ENCODE results near the gene APLP2.
"Not testable (repeated sequence)": the region's sequence is repeated elsewhere in the genome, so short reads cannot be mapped to it uniquely, and the experiment has no call there.

Gene APLP2

GRCh38 chr11:130069659-130070108 lies at the start of gene APLP2:
Gene APLP2 (plus strand): TSS chr11:130069894. CDS start chr11:130069978, 84 bp downstream.
- DNase-seq = peak; percentile 98

GRCh38 chr11:130020323-130020722 lies 49.4 kb upstream of the APLP2 start:
- DNase-seq = no peak

GRCh38 chr11:130021606-130022005 lies 48.1 kb upstream of the APLP2 start:
- DNase-seq = not testable (repeated sequence)

DNA sequence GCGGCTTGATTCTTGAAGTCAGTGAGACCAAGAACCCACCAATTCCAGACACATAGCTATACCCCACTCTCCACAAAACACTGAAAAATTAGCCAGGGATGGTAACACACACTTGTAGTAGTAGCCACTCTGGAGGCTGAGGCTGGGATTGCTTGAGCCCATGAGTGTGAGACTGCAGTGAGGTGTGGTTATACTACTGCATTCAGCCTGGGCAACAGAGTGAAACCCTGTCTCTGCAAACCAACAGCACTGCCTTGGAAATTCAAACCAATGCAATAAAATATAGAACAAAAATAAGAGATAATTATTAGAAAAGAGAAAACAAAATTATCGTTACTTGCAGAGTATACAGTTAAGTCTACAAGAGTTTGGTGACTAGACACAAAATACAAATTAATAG lies 46.9 kb upstream of the APLP2 start:
- DNase-seq = no peak

GRCh38 chr11:130023204-130023603 lies 46.5 kb upstream of the APLP2 start:
- no peak for DNase-seq

- no peak for DNase-seq
These were observed 45.3 kb upstream of the APLP2 start for GRCh38 chr11:130024361-130024760.

- DNase-seq = no peak
These were observed 44.3 kb upstream of the APLP2 start for GRCh38 chr11:130025371-130025770.

DNA sequence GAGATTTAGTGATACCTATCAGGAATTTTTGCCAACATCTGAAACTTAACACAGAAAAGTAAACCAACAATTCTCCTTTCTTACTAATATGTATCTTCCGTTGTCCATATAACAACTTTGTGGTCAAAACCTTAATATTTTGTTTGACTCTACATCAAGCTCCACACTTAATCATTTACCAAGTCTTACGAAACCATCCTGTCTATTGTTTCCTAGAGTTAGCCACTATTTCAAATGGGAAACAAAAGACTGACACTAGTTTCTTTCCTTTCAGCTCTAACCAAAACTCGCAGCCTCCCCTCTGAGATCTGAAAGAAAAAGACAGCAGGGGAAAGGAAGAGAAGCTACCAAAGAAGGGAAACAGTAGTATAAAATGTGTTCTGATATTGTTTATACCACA lies 40.6 kb upstream of the APLP2 start:
- DNase-seq = no peak

DNA sequence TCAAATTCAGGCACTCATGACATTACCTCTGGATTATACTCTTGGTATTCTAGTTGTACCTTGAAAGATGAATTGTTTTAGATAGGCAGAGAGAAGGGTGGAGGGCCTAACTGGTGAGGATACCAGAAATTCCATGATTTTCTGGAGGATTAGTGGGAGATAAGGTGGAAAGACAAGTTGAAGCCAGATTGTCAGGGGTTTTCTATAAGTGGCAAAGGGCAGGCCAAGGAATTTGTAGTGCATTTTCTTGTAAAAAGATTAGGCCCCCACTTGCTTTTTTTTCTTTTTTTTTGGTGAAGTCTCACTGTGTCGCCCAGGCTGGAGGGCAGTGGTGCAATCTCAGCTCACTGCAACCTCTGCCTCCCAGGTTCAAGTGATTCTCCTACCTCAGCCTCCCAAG lies 38.6 kb upstream of the APLP2 start:
- no peak for DNase-seq

GRCh38 chr11:130031945-130032344 lies 37.7 kb upstream of the APLP2 start:
- DNase-seq = no peak

DNA sequence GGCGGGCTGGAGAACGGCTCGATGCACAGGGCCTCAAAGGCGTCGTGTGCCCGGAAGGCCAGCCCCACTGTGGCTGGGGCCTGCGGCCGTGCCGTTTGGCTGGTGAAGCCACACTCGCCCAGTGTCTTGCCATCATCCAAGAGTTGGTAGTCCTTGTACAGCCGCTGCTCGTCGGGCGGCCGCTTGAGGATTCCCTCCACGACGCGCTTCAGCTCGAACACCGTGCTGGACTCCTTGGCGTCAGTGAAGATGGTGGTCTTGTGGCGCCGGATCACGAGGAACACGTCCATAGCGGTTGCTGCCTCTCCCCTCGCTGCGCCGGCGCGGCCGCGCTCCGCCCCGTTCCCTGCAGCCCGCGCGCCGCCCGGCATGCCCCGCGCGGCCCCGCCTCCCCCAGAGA lies 36.8 kb upstream of the APLP2 start:
- DNase-seq = no peak

DNA sequence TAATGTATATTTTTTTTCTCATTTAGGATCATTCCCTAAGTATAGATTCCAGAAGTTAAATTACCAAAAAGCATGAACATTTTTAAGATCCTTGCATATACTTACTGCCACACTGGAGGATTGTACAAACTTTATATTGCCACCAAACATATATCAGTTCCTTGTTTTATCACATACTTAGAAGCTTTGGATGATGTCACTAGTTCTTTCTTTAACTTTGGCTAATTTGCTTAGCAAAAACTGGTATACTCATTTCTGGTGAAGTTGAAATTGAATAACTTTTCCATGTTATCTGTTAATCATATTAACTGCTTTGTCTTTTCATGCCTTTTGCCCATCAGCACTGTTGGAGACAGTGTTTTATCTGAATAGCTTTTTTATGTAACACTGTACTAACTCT lies 35.5 kb upstream of the APLP2 start:
- no peak for DNase-seq

DNA sequence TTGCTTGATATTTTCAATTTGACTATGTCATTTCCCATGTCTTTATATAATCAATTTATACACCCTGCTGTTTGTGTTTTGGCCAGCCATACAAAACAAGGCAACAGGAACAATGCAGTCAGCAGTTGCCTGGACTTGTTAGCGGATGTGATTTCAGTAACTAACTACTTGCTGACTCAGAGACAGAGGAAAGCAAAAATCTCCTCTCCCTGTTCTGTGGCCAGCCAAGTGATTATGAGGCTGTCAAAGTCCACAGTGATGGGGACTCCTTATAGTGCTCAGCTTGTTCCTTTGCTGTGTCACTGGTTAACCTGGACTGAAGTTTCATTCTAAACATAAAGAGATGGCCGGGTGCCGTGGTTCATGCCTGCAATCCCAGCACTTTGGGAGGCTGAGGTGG lies 32.6 kb upstream of the APLP2 start:
- DNase-seq = no peak

DNA sequence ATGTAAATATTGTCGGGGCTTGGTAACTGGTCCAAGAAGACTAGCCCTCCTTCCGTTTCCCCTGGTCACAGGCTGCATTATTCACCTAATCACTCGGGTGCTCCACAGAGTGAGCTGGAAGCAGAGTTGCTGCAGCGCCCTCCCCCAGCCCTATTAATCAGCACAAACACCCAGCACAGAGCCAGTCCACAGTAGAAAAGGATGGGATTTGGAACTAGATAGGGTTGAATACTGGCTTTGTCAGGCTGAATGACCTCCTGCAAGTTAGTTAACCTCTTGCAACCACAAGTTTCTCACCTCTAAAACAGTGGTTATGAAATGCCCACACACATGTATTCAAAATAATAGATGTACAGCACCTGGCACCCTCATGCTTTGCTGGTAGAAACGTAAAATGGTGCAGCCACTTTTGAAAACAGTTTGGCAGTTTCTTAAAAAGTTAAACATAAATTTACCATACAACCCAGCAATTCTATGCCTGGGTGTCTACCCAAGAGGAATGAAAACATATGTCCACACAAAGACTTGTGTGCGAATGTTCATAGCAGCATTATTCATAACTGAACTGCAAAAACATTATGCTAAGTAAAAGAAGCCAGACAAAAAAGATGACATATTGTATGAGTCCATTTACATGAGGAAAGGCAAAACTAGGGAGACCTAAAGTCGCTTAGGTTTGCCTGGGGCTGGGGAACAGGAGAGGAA lies 31.7 kb upstream of the APLP2 start:
- DNase-seq = no peak

DNA sequence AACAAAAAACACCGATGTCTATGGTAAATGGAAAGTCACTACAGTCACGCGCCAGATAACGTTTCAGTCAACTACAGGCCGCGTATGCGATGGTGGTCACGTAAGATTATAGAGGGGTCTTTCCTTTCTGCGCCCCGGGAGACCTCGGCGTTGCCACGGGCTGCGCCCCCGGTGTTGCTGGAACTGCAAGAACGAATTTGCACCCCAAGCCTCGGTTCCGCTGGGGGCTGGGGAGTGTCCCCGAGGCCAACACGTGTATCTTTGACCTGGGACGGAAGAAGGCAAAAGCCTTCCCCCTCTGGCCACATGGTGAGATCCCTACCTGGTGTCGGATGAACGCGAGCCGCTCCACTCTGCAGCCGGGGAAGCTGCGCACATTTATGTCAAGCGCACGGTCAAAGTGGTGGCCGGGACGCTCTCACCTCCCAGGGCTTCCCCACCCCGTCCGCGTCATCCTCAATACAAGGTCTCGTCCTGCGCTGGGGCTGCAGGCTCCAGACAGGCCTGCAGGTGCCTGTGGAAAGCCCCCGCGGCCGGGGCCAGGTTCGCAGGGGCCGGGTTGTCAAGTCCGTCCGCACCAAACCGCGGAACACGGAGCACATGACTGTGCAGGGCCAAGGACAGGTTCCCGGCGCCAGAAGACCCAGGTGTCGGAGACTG lies 29.3 kb upstream of the APLP2 start:
- no peak for DNase-seq

DNA sequence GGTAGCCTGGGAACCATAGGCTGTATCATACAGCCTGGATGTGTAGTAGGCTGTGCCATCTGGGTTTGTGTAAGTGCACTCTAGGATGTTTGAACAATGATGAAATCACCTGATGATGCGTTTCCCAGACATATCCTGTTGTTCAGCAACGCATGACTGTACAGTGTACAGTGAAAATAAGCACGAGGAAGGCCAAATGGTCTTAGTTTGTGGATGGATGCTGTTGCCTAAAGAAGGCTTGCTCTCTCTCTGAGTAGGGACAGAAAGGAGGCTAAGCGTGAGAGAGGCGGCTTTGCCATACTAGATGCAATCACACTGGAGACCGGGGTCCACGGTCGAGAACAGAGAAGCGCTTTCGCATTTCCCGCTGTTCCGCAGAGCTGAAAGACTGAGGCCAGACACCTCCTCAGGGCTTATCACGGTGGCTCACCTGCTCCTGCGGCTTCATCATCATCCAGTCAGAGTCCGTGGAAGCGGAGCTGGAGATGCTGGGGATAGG lies 27.6 kb upstream of the APLP2 start:
- DNase-seq = peak; percentile 92

DNA sequence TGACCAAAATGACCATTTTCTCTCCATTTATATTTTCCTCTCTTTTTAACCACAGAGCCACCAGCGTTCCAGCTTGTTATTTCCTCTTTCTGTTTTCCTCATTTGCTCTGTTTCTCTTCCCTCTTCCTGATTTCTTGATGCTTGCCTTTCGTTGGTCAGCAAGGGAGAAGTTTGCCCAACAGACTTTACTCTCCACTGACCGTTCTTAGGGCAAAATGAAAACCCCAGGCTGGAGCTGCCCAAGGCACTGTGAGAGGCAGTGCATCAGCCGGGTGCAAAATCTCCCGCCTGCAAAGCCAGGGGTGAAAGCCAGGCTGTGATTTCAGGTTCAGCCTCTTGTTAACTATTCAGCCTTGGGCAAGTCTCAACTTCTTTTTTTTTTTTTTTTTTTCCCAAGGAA lies 26.1 kb upstream of the APLP2 start:
- DNase-seq = no peak

DNA sequence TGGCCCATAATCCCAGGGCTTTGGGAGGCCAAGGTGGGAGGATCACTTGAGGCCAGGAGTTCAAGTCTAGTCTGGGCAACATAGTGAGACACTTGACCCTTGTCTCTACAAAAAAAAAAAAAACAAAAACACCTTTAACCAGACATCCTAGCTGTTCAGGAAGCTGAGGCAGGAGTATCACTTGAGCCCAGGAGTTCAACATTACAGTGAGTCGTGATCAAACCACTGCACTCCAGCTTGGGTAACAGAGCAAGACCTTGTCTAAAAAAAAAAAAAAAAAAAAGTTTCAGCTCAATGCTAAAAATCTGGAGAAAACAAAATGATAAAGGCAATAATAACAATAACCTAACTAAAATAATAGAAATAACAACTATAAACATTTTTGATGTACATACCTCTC lies 22.6 kb upstream of the APLP2 start:
- no peak for DNase-seq

GRCh38 chr11:130049328-130049771 lies 20.3 kb upstream of the APLP2 start:
- no peak for DNase-seq

GRCh38 chr11:130050257-130050656 lies 19.4 kb upstream of the APLP2 start:
- no peak for DNase-seq

DNA sequence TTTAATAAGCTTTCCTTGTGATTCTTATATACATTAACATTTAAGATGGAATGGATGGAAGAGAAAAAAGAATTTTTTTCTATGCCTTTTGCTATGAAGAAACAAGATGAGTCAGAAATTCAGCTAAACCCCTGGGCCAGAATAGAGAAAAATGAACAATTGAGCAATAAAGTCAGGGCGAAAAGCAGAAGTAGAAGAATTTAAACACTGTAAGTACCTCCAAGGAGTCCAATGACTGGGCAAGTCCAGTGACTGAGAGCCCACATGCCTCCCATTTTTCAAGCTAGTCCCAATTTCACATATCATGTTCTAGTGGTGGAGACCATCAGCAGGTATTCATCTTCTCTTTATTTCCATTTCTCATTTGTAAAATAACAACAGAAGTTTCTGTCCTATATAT lies 18.6 kb upstream of the APLP2 start:
- no peak for DNase-seq

GRCh38 chr11:130052567-130052966 lies 17.1 kb upstream of the APLP2 start:
- DNase-seq = no peak

- DNase-seq = no peak
These were observed 14.7 kb upstream of the APLP2 start for GRCh38 chr11:130054966-130055365.

DNA sequence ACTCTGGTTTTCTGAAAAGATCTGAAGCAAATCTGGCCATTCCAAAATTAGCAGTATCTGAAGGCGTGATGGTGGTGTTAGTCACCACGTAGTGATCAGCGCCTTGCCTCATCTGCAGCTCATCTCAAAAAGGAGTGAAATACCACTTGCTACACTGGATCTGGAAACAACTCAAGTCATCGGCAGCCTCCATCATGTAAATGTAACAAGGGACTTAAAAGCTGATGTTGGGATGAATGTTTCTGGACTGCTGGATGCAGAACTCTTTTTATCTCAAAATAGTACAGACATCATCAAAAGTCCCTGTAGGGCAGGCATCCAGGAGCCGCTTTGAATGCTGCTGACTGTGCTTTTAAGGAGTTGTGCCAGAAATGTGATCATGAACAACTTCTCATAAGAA lies 14.1 kb upstream of the APLP2 start:
- DNase-seq = no peak

DNA sequence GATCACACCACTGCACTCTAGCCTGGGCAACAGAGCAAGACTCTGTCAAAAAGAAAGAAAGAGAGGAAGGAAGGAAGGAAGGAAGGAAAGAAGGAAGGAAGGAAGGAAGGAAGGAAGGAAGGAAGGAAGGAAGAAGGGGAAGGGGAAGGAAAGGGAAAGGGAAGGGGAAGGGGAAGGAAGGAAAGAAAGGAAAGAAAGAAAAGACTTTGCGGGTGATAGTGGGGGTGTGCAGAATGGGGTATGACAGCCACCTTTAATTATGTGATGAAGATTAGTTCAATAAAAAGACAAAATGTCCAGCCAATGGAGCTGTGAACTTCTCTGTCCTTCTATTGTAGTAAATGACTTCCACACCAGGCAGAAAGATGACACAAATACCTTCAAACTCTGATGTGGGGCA lies 8.7 kb upstream of the APLP2 start:
- DNase-seq = no peak

Measured in NCI-H2029 (cell line).